ENCODE measurements around the gene SUPT6H. TPM values are rescaled to one million over a fixed set of nuclear protein-coding genes. Genes with fewer than 3 reads are reported as not detected.

SUPT6H gene
- total RNA-seq, 1 experiment from 2014 or later = 63.3 TPM

DNA sequence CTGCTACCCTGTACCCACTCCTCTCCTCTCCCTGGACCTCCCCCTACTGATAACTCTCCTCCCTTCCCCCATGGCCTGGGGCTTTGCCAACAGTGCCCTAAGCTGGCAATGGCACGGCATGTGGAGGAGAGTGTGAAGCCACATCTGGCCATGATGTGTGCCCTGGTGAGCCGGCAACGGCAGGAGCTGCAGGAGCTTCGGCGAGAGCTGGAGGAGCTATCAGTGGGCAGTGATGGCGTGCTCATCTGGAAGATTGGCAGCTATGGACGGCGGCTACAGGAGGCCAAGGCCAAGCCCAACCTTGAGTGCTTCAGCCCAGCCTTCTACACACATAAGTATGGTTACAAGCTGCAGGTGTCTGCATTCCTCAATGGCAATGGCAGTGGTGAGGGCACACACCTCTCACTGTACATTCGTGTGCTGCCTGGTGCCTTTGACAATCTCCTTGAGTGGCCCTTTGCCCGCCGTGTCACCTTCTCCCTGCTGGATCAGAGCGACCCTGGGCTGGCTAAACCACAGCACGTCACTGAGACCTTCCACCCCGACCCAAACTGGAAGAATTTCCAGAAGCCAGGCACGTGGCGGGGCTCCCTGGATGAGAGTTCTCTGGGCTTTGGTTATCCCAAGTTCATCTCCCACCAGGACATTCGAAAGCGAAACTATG, 87.0 kb downstream of the SUPT6H start:
- Histone ChIP-seq H3K27ac (peak overlapping the region; percentile 96; the same call in 1 of the 2 replicates), H3K9me3 (ENCODE audit: insufficient read depth, low read depth) (no peaks in the 10 kb centered on the region), H3K27me3 (ENCODE audit: insufficient read depth, low read depth) (no peaks in the 10 kb centered on the region), H3F3A (ENCODE audit: insufficient read depth, low read depth) (peaks cover 82% of the 10 kb centered on the region), H3K4me2 (peak overlapping the region; percentile 90; the same call in 1 of the 2 replicates), H2AFZ (no peak overlapping the region), H3K36me3 (ENCODE audit: low read depth) (peaks cover 29% of the 10 kb centered on the region), H3K79me2 (ENCODE audit: low read depth) (peaks cover 63% of the 10 kb centered on the region), H3K4me3 (no peak overlapping the region), H4K20me1 (ENCODE audit: insufficient read depth) (peaks cover 56% of the 10 kb centered on the region), H3K9me2 (ENCODE audit: insufficient read depth) (no peaks in the 10 kb centered on the region), H3K4me1 (replicated peaks; ENCODE audit: insufficient read depth) (peaks cover 43% of the 10 kb centered on the region)
- POLR2A ChIA-PET (ENCODE audit: unreplicated experiment) = no interaction called here
- DNase-seq = no peak
- CTCF ChIA-PET = interaction anchor here (1.3 to 3.7 kb wide), 2 partner anchors 20 to 22 kb away, joined by 6 to 60 read pairs; partner anchors contain the start of genes NEK8 and TLCD1
- TF ChIP-seq, protein P1, sequence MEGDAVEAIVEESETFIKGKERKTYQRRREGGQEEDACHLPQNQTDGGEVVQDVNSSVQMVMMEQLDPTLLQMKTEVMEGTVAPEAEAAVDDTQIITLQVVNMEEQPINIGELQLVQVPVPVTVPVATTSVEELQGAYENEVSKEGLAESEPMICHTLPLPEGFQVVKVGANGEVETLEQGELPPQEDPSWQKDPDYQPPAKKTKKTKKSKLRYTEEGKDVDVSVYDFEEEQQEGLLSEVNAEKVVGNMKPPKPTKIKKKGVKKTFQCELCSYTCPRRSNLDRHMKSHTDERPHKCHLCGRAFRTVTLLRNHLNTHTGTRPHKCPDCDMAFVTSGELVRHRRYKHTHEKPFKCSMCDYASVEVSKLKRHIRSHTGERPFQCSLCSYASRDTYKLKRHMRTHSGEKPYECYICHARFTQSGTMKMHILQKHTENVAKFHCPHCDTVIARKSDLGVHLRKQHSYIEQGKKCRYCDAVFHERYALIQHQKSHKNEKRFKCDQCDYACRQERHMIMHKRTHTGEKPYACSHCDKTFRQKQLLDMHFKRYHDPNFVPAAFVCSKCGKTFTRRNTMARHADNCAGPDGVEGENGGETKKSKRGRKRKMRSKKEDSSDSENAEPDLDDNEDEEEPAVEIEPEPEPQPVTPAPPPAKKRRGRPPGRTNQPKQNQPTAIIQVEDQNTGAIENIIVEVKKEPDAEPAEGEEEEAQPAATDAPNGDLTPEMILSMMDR (conservative IDR thresholded peaks at IDR 0.05) = no peak
- TF ChIP-seq EZH2 (IDR thresholded peaks at IDR 0.05; ENCODE audit: low read depth) = no peak
- intact Hi-C loops (cut with micrococcal nuclease; ENCODE audit: unreplicated experiment) = loop anchor here (5.0 kb wide), 1 partner anchor 203 kb away; the partner anchor contains the start of gene PHF12
- no TSS peak for BruUV-seq (replicated peaks)

DNA sequence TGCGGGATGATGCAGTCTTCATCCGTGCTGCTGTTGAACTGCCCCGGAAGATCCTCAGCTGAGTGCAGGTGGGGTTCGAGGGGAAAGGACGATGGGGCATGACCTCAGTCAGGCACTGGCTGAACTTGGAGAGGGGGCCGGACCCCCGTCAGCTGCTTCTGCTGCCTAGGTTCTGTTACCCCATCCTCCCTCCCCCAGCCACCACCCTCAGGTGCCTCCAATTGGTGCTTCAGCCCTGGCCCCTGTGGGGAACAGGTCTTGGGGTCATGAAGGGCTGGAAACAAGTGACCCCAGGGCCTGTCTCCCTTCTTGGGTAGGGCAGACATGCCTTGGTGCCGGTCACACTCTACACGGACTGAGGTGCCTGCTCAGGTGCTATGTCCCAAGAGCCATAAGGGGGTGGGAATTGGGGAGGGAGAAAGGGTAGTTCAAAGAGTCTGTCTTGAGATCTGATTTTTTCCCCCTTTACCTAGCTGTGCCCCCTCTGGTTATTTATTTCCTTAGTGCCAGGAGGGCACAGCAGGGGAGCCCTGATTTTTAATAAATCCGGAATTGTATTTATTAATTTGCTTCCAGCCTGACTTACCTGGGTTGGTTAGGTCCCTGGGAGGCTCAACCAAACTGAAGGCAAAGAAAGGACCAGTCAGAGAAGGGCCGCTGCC, 87.6 kb downstream of the SUPT6H start:
- Histone ChIP-seq H3K79me2 (ENCODE audit: low read depth) (peaks cover 56% of the 10 kb centered on the region), H2AFZ (no peak overlapping the region), H3K4me2 (peak overlapping the region; percentile 55), H3K27ac (peak overlapping the region; percentile 45), H3K9me3 (ENCODE audit: insufficient read depth, low read depth) (no peaks in the 10 kb centered on the region), H3K36me3 (ENCODE audit: low read depth) (peaks cover 27% of the 10 kb centered on the region), H3K9me2 (ENCODE audit: insufficient read depth) (no peaks in the 10 kb centered on the region), H3K4me1 (replicated peaks; ENCODE audit: insufficient read depth) (peaks cover 43% of the 10 kb centered on the region), H3K4me3 (no peak overlapping the region), H3F3A (ENCODE audit: insufficient read depth, low read depth) (peaks cover 85% of the 10 kb centered on the region), H4K20me1 (ENCODE audit: insufficient read depth) (peaks cover 56% of the 10 kb centered on the region), H3K27me3 (ENCODE audit: insufficient read depth, low read depth) (no peaks in the 10 kb centered on the region)
- intact Hi-C loops (cut with micrococcal nuclease; ENCODE audit: unreplicated experiment) = loop anchor here (1.0 to 5.0 kb wide), 3 partner anchors 22 to 203 kb away; partner anchors contain the start of genes BLTP2 and PHF12
- DNase-seq = no peak
- ChIA-PET POLR2A (ENCODE audit: unreplicated experiment) (interaction anchor here (0.6 to 1.5 kb wide), 3 partner anchors 23 to 648 kb away, joined by 3 to 34 read pairs (median 3); partner anchors contain the start of genes RPL23A and TLCD1), CTCF (interaction anchor here (0.6 to 3.7 kb wide), 3 partner anchors 14 to 23 kb away, joined by 4 to 60 read pairs (median 6); partner anchors contain the start of genes NEK8 and TLCD1)
- BruUV-seq (replicated peaks) = no TSS peak
- TF ChIP-seq, protein P1 (conservative IDR thresholded peaks at IDR 0.05) = no peak
- TF ChIP-seq EZH2 (IDR thresholded peaks at IDR 0.05; ENCODE audit: low read depth) = no peak
